Ramos (cell line): ENCODE measurements around the gene MALRD1.
"Not testable (repeated sequence)": the region's sequence is repeated elsewhere in the genome, so short reads cannot be mapped to it uniquely, and the experiment has no call there.

Experiments used
- in situ Hi-C: fragments of 300-500 bp; cut with MboI; formaldehyde crosslinking; loops from one replicate; pipeline ENCODE4 v1.14.3; 2022; ENCODE audit warnings: low sequenced_read_pairs; ENCODE audit not compliant: unreplicated experiment

MALRD1 gene

DNA sequence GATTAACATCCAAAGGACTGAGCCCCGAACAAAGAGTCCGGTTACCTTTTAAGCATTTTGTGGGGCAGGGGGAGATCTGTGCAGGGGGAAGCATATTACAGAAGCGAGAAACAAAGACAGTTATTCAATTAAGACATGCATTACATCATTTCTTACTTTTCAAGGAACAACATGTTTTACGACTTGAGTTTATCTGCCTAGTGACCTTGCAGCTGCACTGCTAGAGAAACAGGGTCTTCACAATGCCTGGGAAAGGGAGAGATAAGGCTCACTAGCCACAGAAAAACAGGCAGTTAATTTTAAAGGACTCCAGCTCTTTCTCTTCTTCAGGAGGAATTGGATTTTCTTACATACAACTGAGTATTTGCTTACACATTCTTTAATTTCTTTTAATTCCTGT, 693.5 kb downstream of the MALRD1 start:
- in situ Hi-C loops, result not testable (repeated sequence)

DNA sequence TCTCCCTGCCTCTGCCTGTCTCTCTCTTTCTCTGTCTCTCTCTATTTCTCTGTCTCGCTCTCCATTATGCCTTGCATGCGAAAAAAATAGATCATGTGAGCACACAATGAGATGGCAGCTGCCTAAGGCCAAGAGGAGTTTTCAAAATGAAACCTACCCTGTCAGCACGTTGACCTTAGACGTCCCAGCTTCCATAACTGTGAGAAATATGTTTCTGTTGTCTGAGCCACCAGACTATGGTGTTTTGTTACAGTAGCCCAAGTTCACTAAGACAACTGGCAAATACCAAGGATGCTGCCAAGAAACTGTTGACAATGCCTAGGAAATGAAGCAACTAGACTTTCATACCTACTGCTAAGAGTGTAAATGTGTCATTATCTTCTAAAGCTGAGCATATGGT, 697.1 kb downstream of the MALRD1 start:
- in situ Hi-C loops, result no loop called here

GRCh38 chr10:19749185-19749729, 700.7 kb downstream of the MALRD1 start:
- in situ Hi-C loops, result no loop called here

DNA sequence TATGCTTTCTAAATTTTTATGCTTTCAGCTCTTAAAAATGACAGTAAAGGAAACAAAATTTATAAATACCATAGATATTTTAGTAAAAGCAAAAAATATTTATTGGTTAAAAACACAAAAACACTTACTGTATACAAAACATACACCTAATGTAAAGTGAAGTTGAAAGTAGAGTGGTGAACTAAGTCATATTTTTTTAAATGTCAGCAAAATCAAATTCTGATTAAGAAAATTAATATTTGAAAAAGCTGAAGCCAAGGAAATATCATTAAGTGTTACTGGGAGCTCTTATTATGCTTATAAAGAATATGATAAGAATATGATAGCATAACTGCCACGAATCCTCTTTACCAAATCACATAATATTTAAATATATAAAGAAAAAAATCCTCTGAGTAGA, 702.4 kb downstream of the MALRD1 start:
- in situ Hi-C loops, result no loop called here

- in situ Hi-C loops, result no loop called here
Measured at GRCh38 chr10:19756919-19757318, 708.3 kb downstream of the MALRD1 start.

DNA sequence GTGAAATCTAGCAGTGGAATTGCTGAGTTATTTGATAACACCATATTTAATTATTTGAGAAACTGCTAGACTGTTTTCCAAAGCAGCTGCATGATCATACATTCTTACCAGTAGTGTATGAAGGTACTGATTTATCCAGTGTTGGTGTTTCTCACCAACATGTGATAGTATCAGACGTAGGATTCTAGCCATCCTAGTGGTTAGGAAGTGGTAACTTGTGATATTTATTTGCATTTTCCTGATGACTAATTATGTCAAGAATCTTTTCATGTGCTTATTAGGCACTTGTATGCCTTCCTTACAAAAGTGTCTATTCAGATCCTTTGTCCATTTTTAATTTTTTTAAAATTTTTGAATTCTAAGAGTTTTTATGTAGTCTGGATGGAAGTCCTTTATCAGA, 713.4 kb downstream of the MALRD1 start:
- in situ Hi-C loops, result no loop called here

- in situ Hi-C loops, result no loop called here
Measured at GRCh38 chr10:19764111-19764510, 715.5 kb downstream of the MALRD1 start.

GRCh38 chr10:19767876-19768275, 719.3 kb downstream of the MALRD1 start:
- in situ Hi-C loops, result no loop called here

- in situ Hi-C loops, result not testable (repeated sequence)
Measured at GRCh38 chr10:19769826-19770225, 721.2 kb downstream of the MALRD1 start.

DNA sequence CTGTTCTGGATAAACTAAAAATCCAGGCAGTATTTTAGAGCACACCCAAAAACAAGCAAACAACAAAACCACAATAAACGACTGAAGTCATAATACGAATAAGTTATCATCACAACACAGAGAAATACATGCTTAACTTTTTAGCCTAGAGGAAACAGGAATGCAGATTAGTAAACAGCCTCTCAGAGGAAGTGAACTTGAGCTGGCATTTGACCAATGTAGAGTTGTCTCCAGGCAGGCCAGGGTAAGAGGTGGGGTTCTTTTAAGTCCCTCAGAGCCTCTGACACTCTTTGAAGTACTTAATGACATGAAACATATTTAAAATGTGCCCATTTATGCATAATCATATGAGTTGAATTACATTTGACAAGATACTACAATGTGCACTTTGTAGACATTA, 724.4 kb downstream of the MALRD1 start:
- in situ Hi-C loops, result no loop called here

GRCh38 chr10:19775296-19775695, 726.7 kb downstream of the MALRD1 start:
- in situ Hi-C loops, result no loop called here

GRCh38 chr10:19777806-19778205, 729.2 kb downstream of the MALRD1 start:
- in situ Hi-C loops, result no loop called here

GRCh38 chr10:19778996-19779395, 730.4 kb downstream of the MALRD1 start:
- in situ Hi-C loops, result no loop called here

GRCh38 chr10:19782430-19783089, 734.0 kb downstream of the MALRD1 start:
- in situ Hi-C loops, result no loop called here

GRCh38 chr10:19783721-19784120, 735.1 kb downstream of the MALRD1 start:
- in situ Hi-C loops, result no loop called here
